GM12878 (cell line): ENCODE measurements around the gene CNOT10. TPM values are rescaled to one million over a fixed set of nuclear protein-coding genes. Genes with fewer than 3 reads are reported as not detected.
A peak's percentile ranks its signal among the peaks of the same experiment; 100 is the strongest.

Experiments
- ATAC-seq: fragments of 200-7000 bp; cut with Tn5 transposase; 3 replicates; pipeline ENCODE4 v1.9.1; 2020; ENCODE audit warnings: mild to moderate bottlenecking, moderate library complexity
- BruUV-seq: library from RNA; stranded (reverse); fragments of 400-500 nt; replicated peaks from 2 replicates; lab custom pipeline; 2021; lab: Mats Ljungman, UMichigan
- CTCF ChIA-PET: fragments of 300-600 bp; sonication (Branson Sonifier 250); formaldehyde crosslinking; extraction: SDS; loops from one replicate; lab custom pipeline; 2021; ENCODE audit warnings: inconsistent platforms; lab: Yijun Ruan, JAX
- POLR2A ChIA-PET: fragments of 350-600 bp; formaldehyde crosslinking; extraction: SDS; loops from one replicate; lab custom pipeline; 2021; ENCODE audit warnings: inconsistent platforms; lab: Charles Lee
- RAD21 ChIA-PET: fragments of 300-600 bp; sonication (Branson Sonifier 250); formaldehyde crosslinking; loops from one replicate; lab custom pipeline; 2023; ENCODE audit warnings: antibody characterized with exemption; ENCODE audit not compliant: unreplicated experiment; lab: Charles Lee
- SMC1A ChIA-PET: fragments of 300-600 bp; sonication (Branson Sonifier 250); formaldehyde crosslinking; loops from one replicate; lab custom pipeline; 2023; ENCODE audit not compliant: unreplicated experiment, uncharacterized antibody; lab: Charles Lee
- DNase-seq: peaks from one replicate; pipeline ENCODE4 v3.0.0-alpha.2; 2011; ENCODE audit warnings: low read depth, low spot score
- FAIRE-seq: peaks from 3 replicates; lab custom pipeline; 2011; peaks lifted over from hg19 to GRCh38; lab: Jason Lieb, UNC
- H2AFZ ChIP-seq: 2 replicates; pipeline ENCODE4 v1.6.0; 2011; ENCODE audit warnings: low read depth, low read length, control low read depth; ENCODE audit not compliant: control insufficient read depth
- H3K27ac ChIP-seq: 2 replicates; pipeline ENCODE4 v1.5.1; 2011; ENCODE audit warnings: control low read depth; ENCODE audit not compliant: control insufficient read depth, insufficient read depth
- H3K27me3 ChIP-seq, 2 experiments: replicated peaks in 1 of 2; 2 replicates each; pipeline versions ENCODE4 v1.6.0 to v1.6.1; 2011; ENCODE audit warnings: low read length in 1 of 2; ENCODE audit not compliant: control insufficient read depth in 2 of 2, insufficient read depth in 2 of 2
- H3K36me3 ChIP-seq, 2 experiments: 2 replicates each; pipeline ENCODE4 v1.5.1; 2011; ENCODE audit warnings: low read length in 1 of 2; ENCODE audit not compliant: control insufficient read depth in 2 of 2, insufficient read depth in 2 of 2
- H3K4me1 ChIP-seq: 2 replicates; pipeline ENCODE4 v1.6.1; 2011; ENCODE audit warnings: mild to moderate bottlenecking, low read length, moderate library complexity, mixed read lengths; ENCODE audit not compliant: control insufficient read depth, insufficient read depth
- H3K4me2 ChIP-seq: 2 replicates; pipeline ENCODE4 v1.6.0; 2011; ENCODE audit warnings: control low read depth; ENCODE audit not compliant: control insufficient read depth, insufficient read depth
- H3K4me3 ChIP-seq: fragments of 200-600 bp; sonication (generic); 2 replicates; pipeline ENCODE4 v1.5.1; 2016
- H3K79me2 ChIP-seq: 2 replicates; pipeline ENCODE4 v1.6.0; 2011; ENCODE audit warnings: low read length; ENCODE audit not compliant: control insufficient read depth, insufficient read depth
- H3K9ac ChIP-seq: 2 replicates; pipeline ENCODE4 v1.8.0; 2011; ENCODE audit warnings: low read length, control low read depth, mixed read lengths; ENCODE audit not compliant: control insufficient read depth, insufficient read depth
- H3K9me3 ChIP-seq: replicated peaks from 3 replicates; pipeline ENCODE4 v1.5.1; 2011; ENCODE audit warnings: mild to moderate bottlenecking, low read length; ENCODE audit not compliant: control insufficient read depth, insufficient read depth
- H4K20me1 ChIP-seq: 2 replicates; pipeline ENCODE4 v1.6.0; 2011; ENCODE audit not compliant: control insufficient read depth, insufficient read depth
- BACH1 ChIP-seq: fragments of 450-650 bp; IDR thresholded peaks from 2 replicates; pipeline ENCODE4 v1.6.1; 2017; ENCODE audit warnings: mild to moderate bottlenecking, borderline replicate concordance
- BCLAF1 ChIP-seq: fragments of 450-650 bp; IDR thresholded peaks from 2 replicates; pipeline ENCODE4 v1.6.1; 2017; ENCODE audit warnings: antibody characterized with exemption, mild to moderate bottlenecking, moderate library complexity
- EP300 ChIP-seq, 2 experiments: fragments of 150-350 bp in 1 of 2; IDR thresholded peaks; 2 replicates each; pipeline ENCODE4 v1.6.1; 2011 to 2012; ENCODE audit warnings: low read depth in 2 of 2, low read length in 2 of 2, borderline replicate concordance in 1 of 2, improper control_type of control experiment in 1 of 2, inconsistent platforms in 1 of 2; ENCODE audit not compliant: control insufficient read depth in 1 of 2
- IKZF2 ChIP-seq, 2 experiments: fragments of 450-650 bp; IDR thresholded peaks; 2 replicates each; pipeline ENCODE4 v1.6.1; 2017; ENCODE audit warnings: mild to moderate bottlenecking in 2 of 2, moderate library complexity in 2 of 2
- IRF3 ChIP-seq: fragments of 450-650 bp; IDR thresholded peaks from 2 replicates; pipeline ENCODE4 v1.6.1; 2014; ENCODE audit warnings: mild to moderate bottlenecking
- MXI1 ChIP-seq: fragments of 150-350 bp; IDR thresholded peaks from 2 replicates; pipeline ENCODE4 v1.6.1; 2011; ENCODE audit warnings: low read depth, mild to moderate bottlenecking, inconsistent platforms, low read length, improper control_type of control experiment
- PBX3 ChIP-seq: IDR thresholded peaks from 2 replicates; pipeline ENCODE4 v1.6.1; 2011; ENCODE audit warnings: mild to moderate bottlenecking, low read depth, low read length, moderate library complexity; ENCODE audit not compliant: insufficient replicate concordance
- RBBP5 ChIP-seq: fragments of 200-600 bp; sonication (generic); conservative IDR thresholded peaks from 2 replicates; pipeline ENCODE4 v1.6.1; 2016
- SMC3 ChIP-seq: IDR thresholded peaks from 2 replicates; pipeline ENCODE4 v1.6.1; 2011; ENCODE audit warnings: low read length, improper control_type of control experiment, borderline replicate concordance
- SREBF1 ChIP-seq: IDR thresholded peaks from 2 replicates; pipeline ENCODE4 v1.6.1; 2012; ENCODE audit warnings: mild to moderate bottlenecking, low read length
- TAF1 ChIP-seq: IDR thresholded peaks from 2 replicates; pipeline ENCODE4 v1.6.1; 2011; ENCODE audit warnings: mild to moderate bottlenecking, low read depth, low read length, borderline replicate concordance
- WGBS: methylation state at CpG from one replicate; pipeline ENCODE4 v1.1.6; 2016; ENCODE audit warnings: low lambda C conversion rate; ENCODE audit not compliant: insufficient replicate concordance, insufficient coverage; ENCODE audit errors: missing lambda C conversion rate; 5-methylcytosine and 5-hydroxymethylcytosine counted together
- in situ Hi-C: fragments of 300-500 bp; cut with MboI; formaldehyde crosslinking; loops from 9 replicates; pipeline ENCODE4 v1.14.3; 2018; ENCODE audit warnings: mixed read lengths
- intact Hi-C: fragments of 100-400 bp; cut with micrococcal nuclease; formaldehyde crosslinking; loops from one replicate; pipeline ENCODE4 v1.14.2; 2022; ENCODE audit not compliant: unreplicated experiment
- polyA plus RNA-seq, 11 experiments: library from polyadenylated mRNA; depleted of rRNA in 4 of 11; unstranded in 6 of 11; stranded (reverse) in 5 of 11; fragments of >200 nt; fragmentation: Nextera tagmentation in 4 of 11; fragmentation: Illumina TruSeq in 1 of 11; extraction: Ambion mirVana in 4 of 11; extraction: Trizol in 1 of 11; gene quantifications; 1 replicate in 1 of 11; 2 replicates in 10 of 11; pipeline versions ENCODE4 v1.2.1 to v1.2.3, GENCODE V29; 2011 to 2016; ENCODE audit warnings: inconsistent platforms in 2 of 11, missing spikeins in 2 of 11, low read depth in 1 of 11
- total RNA-seq, 4 experiments: library from RNA; depleted of rRNA in 3 of 4; stranded (reverse); fragments of >200 nt in 3 of 4; fragmentation: Illumina TruSeq in 1 of 4; extraction: Trizol in 1 of 4; gene quantifications; 2 replicates each; pipeline versions ENCODE4 v1.2.1 to v1.2.3, GENCODE V29; 2013 to 2021

CNOT10 gene
- total and polyA plus RNA-seq, 10 of the 15 experiments (the other 5 are each of a cell fraction or from before 2014, with no cell fraction given), result 18.2 to 51.9 (median 45.5) TPM

GRCh38 chr3:32764481-32764880, 79.5 kb downstream of the CNOT10 start:
- no peak for FAIRE-seq
- no peaks in the 10 kb centered on the region for H3K4me1 ChIP-seq
- no peak for TF ChIP-seq EP300 (IDR thresholded peaks at IDR 0.05; ENCODE audit: borderline replicate concordance in 1 of 2, control insufficient read depth in 1 of 2, low read depth in 2 of 2, low read length in 2 of 2)
- TF ChIP-seq TAF1, result no peak
- TF ChIP-seq IRF3, result no peak
- no peak for TF ChIP-seq BACH1
- no peak for TF ChIP-seq PBX3
- no peak for TF ChIP-seq SREBF1
- TF ChIP-seq BCLAF1, result no peak
- no peak for TF ChIP-seq SMC3
- no peak for TF ChIP-seq RBBP5
- TF ChIP-seq IKZF2 (IDR thresholded peaks at IDR 0.05), result no peak
- no peak for TF ChIP-seq MXI1
- TF ChIP-seq, all 136 proteins: peak for 0
- Histone ChIP-seq H2AFZ (no peak overlapping the region), H3K27ac (no peak overlapping the region), H3K36me3 (peaks cover 2 to 17% of the 10 kb centered on the region in 2 experiments), H3K4me2 (no peak overlapping the region), H3K9me3 (no peaks in the 10 kb centered on the region), H3K9ac (no peak overlapping the region), H3K79me2 (no peaks in the 10 kb centered on the region), H4K20me1 (no peaks in the 10 kb centered on the region), H3K4me3 (no peak overlapping the region), H3K27me3 (no peaks in the 10 kb centered on the region)
- no peak for ATAC-seq
- 98% methylated on average over 8 of the region's 8 CpGs for WGBS
- no peak for DNase-seq
- BruUV-seq, result TSS peak; percentile 25
- ChIA-PET SMC1A (no interaction called here), CTCF (no interaction called here), RAD21 (no interaction called here), POLR2A (no interaction called here)
- in situ Hi-C loops, result no loop called here
- intact Hi-C loops, result no loop called here
